ENCODE measurements around the gene SCGB3A2. TPM values are rescaled to one million over a fixed set of nuclear protein-coding genes. Genes with fewer than 3 reads are reported as not detected.
"Not testable (repeated sequence)": the region's sequence is repeated elsewhere in the genome, so short reads cannot be mapped to it uniquely, and the experiment has no call there.

Gene SCGB3A2
- total and polyA plus RNA-seq, 2 experiments from 2014 or later, result 33.6 to 70.6 TPM

DNA sequence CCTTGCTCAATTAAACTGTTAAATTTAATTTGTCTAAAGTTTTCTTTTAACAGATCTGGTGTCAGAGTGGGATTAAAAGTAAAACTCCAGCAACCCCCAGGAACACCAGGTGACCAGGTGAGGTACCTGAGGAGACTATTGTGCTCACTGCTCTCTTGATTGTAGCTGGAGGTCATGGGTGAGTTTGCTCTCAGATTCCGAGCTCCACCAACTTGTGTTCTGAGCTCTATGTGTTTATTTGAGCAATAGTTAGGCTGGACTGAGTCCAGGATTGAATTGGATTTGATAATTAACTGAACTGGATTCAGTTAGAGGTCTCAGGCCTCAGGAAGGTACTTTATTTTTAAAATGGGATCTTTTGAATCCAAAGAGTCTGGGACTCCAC, 17.9 kb upstream of the SCGB3A2 start:
- Histone ChIP-seq H3K4me1 (ENCODE audit: insufficient read depth) (peaks cover 6% of the 10 kb centered on the region), H4K20me1 (ENCODE audit: insufficient read depth, poor library complexity, severe bottlenecking) (no peaks in the 10 kb centered on the region), H3K9me2 (replicated peaks; ENCODE audit: insufficient read depth) (no peaks in the 10 kb centered on the region), H3K27me3 (no peaks in the 10 kb centered on the region), H3K27ac (no peak overlapping the region), H3K4me2 (no peak overlapping the region), H3K36me3 (replicated peaks; ENCODE audit: insufficient read depth, low read depth) (no peaks in the 10 kb centered on the region), H3K9me3 (ENCODE audit: low read depth) (no peaks in the 10 kb centered on the region), H2AFZ (no peak overlapping the region), H3K79me2 (no peaks in the 10 kb centered on the region), H3K4me3 (no peak overlapping the region)
- DNase-seq (ENCODE audit: low spot score), result no peak
- WGBS (ENCODE audit: low lambda C conversion rate, missing lambda C conversion rate), result 63% methylated on average over 1 of the region's 1 CpG
- TF ChIP-seq EZH2phosphoT487 (IDR thresholded peaks at IDR 0.05; ENCODE audit: low read depth, severe bottlenecking, unreplicated experiment) (no peak), EZH2 (IDR thresholded peaks at IDR 0.05; ENCODE audit: borderline replicate concordance) (no peak)
- TF ChIP-seq, protein P1, sequence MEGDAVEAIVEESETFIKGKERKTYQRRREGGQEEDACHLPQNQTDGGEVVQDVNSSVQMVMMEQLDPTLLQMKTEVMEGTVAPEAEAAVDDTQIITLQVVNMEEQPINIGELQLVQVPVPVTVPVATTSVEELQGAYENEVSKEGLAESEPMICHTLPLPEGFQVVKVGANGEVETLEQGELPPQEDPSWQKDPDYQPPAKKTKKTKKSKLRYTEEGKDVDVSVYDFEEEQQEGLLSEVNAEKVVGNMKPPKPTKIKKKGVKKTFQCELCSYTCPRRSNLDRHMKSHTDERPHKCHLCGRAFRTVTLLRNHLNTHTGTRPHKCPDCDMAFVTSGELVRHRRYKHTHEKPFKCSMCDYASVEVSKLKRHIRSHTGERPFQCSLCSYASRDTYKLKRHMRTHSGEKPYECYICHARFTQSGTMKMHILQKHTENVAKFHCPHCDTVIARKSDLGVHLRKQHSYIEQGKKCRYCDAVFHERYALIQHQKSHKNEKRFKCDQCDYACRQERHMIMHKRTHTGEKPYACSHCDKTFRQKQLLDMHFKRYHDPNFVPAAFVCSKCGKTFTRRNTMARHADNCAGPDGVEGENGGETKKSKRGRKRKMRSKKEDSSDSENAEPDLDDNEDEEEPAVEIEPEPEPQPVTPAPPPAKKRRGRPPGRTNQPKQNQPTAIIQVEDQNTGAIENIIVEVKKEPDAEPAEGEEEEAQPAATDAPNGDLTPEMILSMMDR (IDR thresholded peaks at IDR 0.05; ENCODE audit: poor library complexity), result no peak

DNA sequence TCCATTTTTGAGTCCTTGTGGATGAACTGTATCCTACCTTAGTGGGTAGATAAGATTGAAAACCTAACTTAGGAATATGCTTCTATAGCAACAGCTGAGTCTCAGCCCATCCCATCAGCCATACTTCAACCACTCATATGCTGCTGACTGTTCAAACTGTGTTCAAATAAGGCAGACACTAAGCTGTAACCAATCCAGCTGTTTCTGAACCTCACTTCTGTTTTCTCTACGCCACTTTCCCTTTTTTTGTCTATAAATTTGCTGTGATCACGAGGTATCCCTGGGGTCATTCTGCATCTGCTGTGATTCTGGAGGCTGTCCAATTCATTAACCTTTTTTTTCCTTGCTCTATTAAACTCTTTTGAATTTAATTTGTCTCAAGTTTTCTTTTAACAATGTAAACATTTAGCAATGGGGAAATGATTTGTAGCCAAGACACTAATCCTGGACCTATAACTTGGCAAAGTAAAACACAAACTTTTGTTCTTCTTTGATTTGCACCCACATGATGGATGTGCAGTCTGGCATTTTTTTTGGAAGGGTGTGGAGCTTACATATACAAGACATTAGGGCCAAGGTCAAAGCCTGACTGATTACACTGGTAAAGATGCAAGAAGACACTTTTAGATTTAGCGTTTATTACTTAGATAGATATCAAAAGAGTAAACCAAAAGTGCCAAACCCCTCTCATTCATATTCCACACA, 14.9 kb upstream of the SCGB3A2 start:
- Histone ChIP-seq H3K27me3 (no peaks in the 10 kb centered on the region), H3K36me3 (replicated peaks; ENCODE audit: insufficient read depth, low read depth) (no peaks in the 10 kb centered on the region), H3K79me2 (no peaks in the 10 kb centered on the region), H3K9me2 (replicated peaks; ENCODE audit: insufficient read depth) (no peaks in the 10 kb centered on the region), H4K20me1 (ENCODE audit: insufficient read depth, poor library complexity, severe bottlenecking) (no peaks in the 10 kb centered on the region), H3K27ac (no peak overlapping the region), H2AFZ (no peak overlapping the region), H3K9me3 (ENCODE audit: low read depth) (no peaks in the 10 kb centered on the region), H3K4me3 (no peak overlapping the region), H3K4me1 (ENCODE audit: insufficient read depth) (peaks cover 6% of the 10 kb centered on the region), H3K4me2 (no peak overlapping the region)
- TF ChIP-seq, protein P1 (IDR thresholded peaks at IDR 0.05; ENCODE audit: poor library complexity), result no peak
- DNase-seq (ENCODE audit: low spot score), result no peak
- 65% methylated on average over 3 of the region's 3 CpGs for WGBS (ENCODE audit: low lambda C conversion rate, missing lambda C conversion rate)

DNA sequence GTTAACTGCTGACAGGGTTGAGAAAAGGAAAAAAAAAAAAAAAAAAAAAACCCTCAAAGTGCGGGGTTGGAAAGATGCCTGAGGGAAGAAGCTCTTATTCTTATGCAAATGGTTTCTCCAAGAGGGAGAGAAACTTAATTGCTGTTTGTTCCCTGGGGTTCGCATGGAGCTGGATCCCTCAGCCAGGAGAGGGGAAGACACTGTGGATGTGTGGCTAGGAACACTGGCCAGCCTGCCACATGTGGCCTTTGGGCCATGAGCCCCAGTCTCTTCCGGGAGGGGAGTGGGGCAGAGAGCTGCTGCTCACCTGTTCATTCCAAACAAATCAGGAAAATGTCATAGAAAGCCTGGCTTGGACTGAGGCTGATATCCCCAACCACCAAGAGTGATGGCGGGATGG, 9.4 kb upstream of the SCGB3A2 start:
- Histone ChIP-seq H3K27me3 (peaks cover 18% of the 10 kb centered on the region), H2AFZ (no peak overlapping the region), H3K36me3 (replicated peaks; ENCODE audit: insufficient read depth, low read depth) (no peaks in the 10 kb centered on the region), H3K4me3 (no peak overlapping the region), H3K9me2 (replicated peaks; ENCODE audit: insufficient read depth) (no peaks in the 10 kb centered on the region), H3K9me3 (ENCODE audit: low read depth) (no peaks in the 10 kb centered on the region), H3K79me2 (no peaks in the 10 kb centered on the region), H3K27ac (no peak overlapping the region), H4K20me1 (ENCODE audit: insufficient read depth, poor library complexity, severe bottlenecking) (no peaks in the 10 kb centered on the region), H3K4me1 (ENCODE audit: insufficient read depth) (no peaks in the 10 kb centered on the region), H3K4me2 (no peak overlapping the region)
- TF ChIP-seq EZH2phosphoT487 (IDR thresholded peaks at IDR 0.05; ENCODE audit: low read depth, severe bottlenecking, unreplicated experiment), result no peak
- no peak for DNase-seq (ENCODE audit: low spot score)
- WGBS (ENCODE audit: low lambda C conversion rate, missing lambda C conversion rate), result 30% methylated on average over 4 of the region's 4 CpGs

DNA sequence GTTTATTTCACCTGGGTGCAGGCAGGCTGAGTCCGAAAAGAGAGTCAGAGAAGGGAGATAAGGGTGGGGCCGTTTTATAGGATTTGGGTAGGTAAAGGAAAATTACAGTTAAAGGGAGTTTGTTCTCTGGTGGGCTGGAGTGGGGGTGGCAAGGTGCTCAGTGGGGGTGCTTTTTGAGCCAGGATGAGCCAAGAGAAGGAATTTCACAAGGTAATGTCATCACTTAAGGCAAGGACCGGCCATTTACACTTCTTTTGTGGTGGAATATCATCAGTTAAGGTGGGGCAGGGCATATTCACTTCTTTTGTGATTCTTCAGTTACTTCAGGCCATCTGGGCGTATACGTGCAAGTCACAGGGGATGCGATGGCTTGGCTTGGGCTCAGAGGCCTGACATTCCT, 8.6 kb upstream of the SCGB3A2 start:
- not testable (repeated sequence) for H3K36me3 ChIP-seq (replicated peaks; ENCODE audit: insufficient read depth, low read depth); H3K4me2 ChIP-seq
- WGBS (ENCODE audit: low lambda C conversion rate, missing lambda C conversion rate), result 65% methylated on average over 6 of the region's 6 CpGs

DNA sequence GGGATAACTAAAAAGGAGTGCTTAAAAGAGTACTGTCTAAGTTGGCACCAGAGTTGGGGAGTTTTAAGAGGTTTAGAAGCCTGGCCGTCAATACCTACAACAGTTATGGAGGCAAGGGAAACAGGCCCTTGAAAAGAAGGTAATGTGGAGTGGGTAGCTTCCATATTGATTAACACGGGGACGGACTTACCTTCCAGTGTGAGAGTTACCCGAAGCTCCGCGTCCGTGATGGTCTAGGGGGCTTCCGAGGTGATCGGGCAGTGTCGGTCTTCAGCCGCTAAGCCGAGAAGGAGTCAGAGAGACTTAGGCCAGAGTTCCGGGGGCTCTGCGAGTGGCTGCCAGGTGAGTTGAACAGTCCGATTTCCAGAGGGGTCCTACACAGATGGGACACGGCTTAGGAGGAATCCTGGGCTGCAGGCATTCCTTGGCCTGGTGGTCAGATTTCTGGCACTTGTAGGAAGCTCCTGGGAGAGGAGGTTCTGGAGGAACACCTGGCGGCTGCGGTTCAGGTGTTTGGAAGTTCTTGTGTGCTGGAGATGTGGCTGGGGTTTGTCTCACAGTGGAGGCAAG, 6.4 kb upstream of the SCGB3A2 start:
- H3K36me3 ChIP-seq (replicated peaks; ENCODE audit: insufficient read depth, low read depth); H3K4me2 ChIP-seq; H3K9me2 ChIP-seq (replicated peaks; ENCODE audit: insufficient read depth); H4K20me1 ChIP-seq (ENCODE audit: insufficient read depth, poor library complexity, severe bottlenecking); H3K27ac ChIP-seq; H3K4me3 ChIP-seq; H3K4me1 ChIP-seq (ENCODE audit: insufficient read depth); DNase-seq (ENCODE audit: low spot score); H3K79me2 ChIP-seq; H3K9me3 ChIP-seq (ENCODE audit: low read depth); H2AFZ ChIP-seq: not testable (repeated sequence)
- WGBS (ENCODE audit: low lambda C conversion rate, missing lambda C conversion rate), result 52% methylated on average over 18 of the region's 18 CpGs
- peaks cover 36% of the 10 kb centered on the region for H3K27me3 ChIP-seq

More for the DNA sequence above, 8.6 kb upstream of the SCGB3A2 start:
- DNase-seq (ENCODE audit: low spot score); H3K79me2 ChIP-seq; H3K4me3 ChIP-seq; H3K9me3 ChIP-seq (ENCODE audit: low read depth); H4K20me1 ChIP-seq (ENCODE audit: insufficient read depth, poor library complexity, severe bottlenecking); H3K4me1 ChIP-seq (ENCODE audit: insufficient read depth); H3K27ac ChIP-seq; H2AFZ ChIP-seq; H3K9me2 ChIP-seq (replicated peaks; ENCODE audit: insufficient read depth): not testable (repeated sequence)
- peaks cover 24% of the 10 kb centered on the region for H3K27me3 ChIP-seq

DNA sequence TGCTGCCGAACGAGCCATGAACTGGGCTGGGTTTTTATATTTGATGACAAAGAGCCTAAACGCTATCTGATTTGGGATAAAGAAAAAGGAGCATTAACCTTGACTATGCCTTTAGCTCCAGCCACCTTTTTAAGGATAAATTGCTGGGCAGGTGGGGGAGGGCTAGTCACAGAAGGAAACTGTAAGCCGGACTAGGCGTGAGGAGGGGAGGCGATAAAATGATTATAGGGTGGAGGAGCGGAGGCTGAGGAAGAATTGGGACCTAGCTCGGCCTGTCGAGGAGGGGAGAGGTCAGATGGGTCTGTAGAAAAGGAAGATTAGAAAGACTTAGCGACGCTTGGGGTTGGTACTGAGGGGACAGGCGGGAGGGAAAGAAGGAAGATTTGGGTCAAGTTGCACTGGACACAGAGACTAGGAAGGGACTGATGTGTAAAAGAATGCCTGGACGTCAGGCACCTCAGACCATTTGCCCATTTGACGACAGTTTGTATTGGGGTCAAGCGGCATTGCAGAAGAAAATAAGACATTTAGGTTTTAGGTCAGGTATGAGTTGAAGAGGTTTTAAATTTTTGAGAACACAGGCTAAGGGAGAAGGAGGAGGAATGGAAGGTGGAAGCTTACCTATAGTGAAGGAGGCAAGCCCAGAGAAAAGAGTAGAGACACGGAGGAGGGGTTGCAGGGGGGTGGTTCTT, 5.6 kb upstream of the SCGB3A2 start:
- DNase-seq (ENCODE audit: low spot score); H3K4me3 ChIP-seq; H3K4me1 ChIP-seq (ENCODE audit: insufficient read depth); H4K20me1 ChIP-seq (ENCODE audit: insufficient read depth, poor library complexity, severe bottlenecking); H3K36me3 ChIP-seq (replicated peaks; ENCODE audit: insufficient read depth, low read depth); H3K79me2 ChIP-seq; H2AFZ ChIP-seq; H3K9me2 ChIP-seq (replicated peaks; ENCODE audit: insufficient read depth); H3K9me3 ChIP-seq (ENCODE audit: low read depth); H3K27ac ChIP-seq; H3K4me2 ChIP-seq: not testable (repeated sequence)
- 37% methylated on average over 16 of the region's 16 CpGs for WGBS (ENCODE audit: low lambda C conversion rate, missing lambda C conversion rate)
- peaks cover 40% of the 10 kb centered on the region for H3K27me3 ChIP-seq

All from hepatocyte (in vitro differentiated cells).